AG04450 (cell line): Measurements from ENCODE around the gene GFAP. TPM values are rescaled to one million over a fixed set of nuclear protein-coding genes. Genes with fewer than 3 reads are reported as not detected.
A peak's percentile ranks its signal among the peaks of the same experiment; 100 is the strongest.

ENCODE experiments used
- CTCF ChIA-PET: fragments of 300-600, 350-600 bp; formaldehyde crosslinking; extraction: SDS; loops from one replicate; lab custom pipeline; 2022; ENCODE audit warnings: antibody characterized with exemption, inconsistent platforms; lab: Charles Lee
- POLR2A ChIA-PET: fragments of 350-600 bp; formaldehyde crosslinking; extraction: SDS; loops from one replicate; lab custom pipeline; 2021; ENCODE audit warnings: antibody characterized with exemption, inconsistent platforms; lab: Yijun Ruan, JAX
- DNase-seq: peaks from one replicate; pipeline ENCODE4 v3.0.0-alpha.2; 2011; ENCODE audit warnings: low read depth, low spot score
- H3K27ac ChIP-seq: one replicate; pipeline ENCODE4 v1.5.1; 2012; ENCODE audit warnings: low read depth, low read length, control low read depth
- H3K27me3 ChIP-seq: one replicate; pipeline ENCODE4 v1.6.0; 2012; ENCODE audit warnings: low read length; ENCODE audit not compliant: control insufficient read depth, insufficient read depth
- H3K4me3 ChIP-seq: 2 replicates; pipeline ENCODE4 v1.5.1; 2011; ENCODE audit warnings: mild to moderate bottlenecking, low read depth, low read length, control low read depth
- H3K9me3 ChIP-seq: 2 replicates; pipeline ENCODE4 v1.5.1; 2012; ENCODE audit warnings: low read length; ENCODE audit not compliant: control insufficient read depth, insufficient read depth
- CTCF ChIP-seq: IDR thresholded peaks from 2 replicates; pipeline ENCODE4 v1.5.1; 2011; ENCODE audit warnings: low read depth, low read length, control low read depth, inconsistent platforms
- polyA plus RNA-seq: library from polyadenylated mRNA; depleted of rRNA; stranded (reverse); fragments of >200 nt; gene quantifications from 2 replicates; pipeline ENCODE4 v1.2.3, GENCODE V29; 2011

GFAP gene
- polyA plus RNA-seq, 1 experiment, result 0.40 TPM

GRCh38 chr17:44932096-44932786 lies 16.9 kb upstream of the GFAP start:
- DNase-seq, result no peak
- ChIA-PET POLR2A (interaction anchor here (0.5 to 0.8 kb wide), 2 partner anchors 48 to 1616 kb away, joined by 3 to 4 read pairs; no protein-coding TSS in a partner anchor), CTCF (interaction anchor here (0.7 to 2.6 kb wide), 2 partner anchors 12 kb away, joined by 3 to 13 read pairs; no protein-coding TSS in a partner anchor)
- no peak for TF ChIP-seq CTCF
- no peaks in the 10 kb centered on the region for H3K27me3 ChIP-seq
- H3K4me3 ChIP-seq, result no peak overlapping the region
- no peak overlapping the region for H3K27ac ChIP-seq
- H3K9me3 ChIP-seq, result no peaks in the 10 kb centered on the region; the same call in 1 of the 2 replicates

- Histone ChIP-seq H3K9me3 (no peaks in the 10 kb centered on the region; the same call in 1 of the 2 replicates), H3K4me3 (no peak overlapping the region), H3K27ac (peak overlapping the region; percentile 11), H3K27me3 (no peaks in the 10 kb centered on the region)
- ChIA-PET CTCF (interaction anchor here (1.1 to 2.6 kb wide), 3 partner anchors 10 to 87 kb away, joined by 5 to 13 read pairs (median 5); no protein-coding TSS in a partner anchor), POLR2A (interaction anchor here (0.8 kb wide), 1 partner anchor 49 kb away, joined by 3 read pairs; no protein-coding TSS in a partner anchor)
- DNase-seq, result no peak
- no peak for TF ChIP-seq CTCF
Measured at GRCh38 chr17:44931376-44931775, 16.1 kb upstream of the GFAP start.

GRCh38 chr17:44930667-44931066 lies 15.4 kb upstream of the GFAP start:
- Histone ChIP-seq H3K4me3 (no peak overlapping the region), H3K27me3 (no peaks in the 10 kb centered on the region), H3K9me3 (no peaks in the 10 kb centered on the region; the same call in 1 of the 2 replicates), H3K27ac (no peak overlapping the region)
- DNase-seq, result no peak
- CTCF ChIA-PET, result interaction anchor here (0.5 to 2.6 kb wide), 5 partner anchors 9 to 205 kb away, joined by 4 to 13 read pairs (median 5); partner anchors contain the start of gene ACBD4
- POLR2A ChIA-PET, result no interaction called here
- no peak for TF ChIP-seq CTCF

GRCh38 chr17:44928950-44929720 lies 13.8 kb upstream of the GFAP start:
- POLR2A ChIA-PET, result interaction anchor here (0.5 to 0.6 kb wide), 2 partner anchors 220 to 222 kb away, joined by 3 read pairs; no protein-coding TSS in a partner anchor
- Histone ChIP-seq H3K9me3 (no peaks in the 10 kb centered on the region; the same call in 1 of the 2 replicates), H3K27me3 (no peaks in the 10 kb centered on the region), H3K4me3 (no peak overlapping the region), H3K27ac (no peak overlapping the region)
- CTCF ChIA-PET, result no interaction called here
- no peak for TF ChIP-seq CTCF
- no peak for DNase-seq
